Vagina (tissue), 2 donors: ENCODE data around the gene HAAO. TPM values are rescaled to one million over a fixed set of nuclear protein-coding genes. Genes with fewer than 3 reads are reported as not detected.
A peak's percentile ranks its signal among the peaks of the same experiment; 100 is the strongest.

ENCODE experiments used
- DNase-seq, 2 donors: peaks; one replicate each; pipeline ENCODE4 v3.0.0-alpha.2; 2017; ENCODE audit errors: extremely low spot score in 2 of 2
- H3K27ac ChIP-seq: fragments of 200-600 bp; sonication (generic); one replicate; pipeline ENCODE4 v1.5.1; 2019
- H3K27me3 ChIP-seq: fragments of 200-600 bp; sonication (generic); one replicate; pipeline ENCODE4 v1.5.1; 2019
- H3K36me3 ChIP-seq, 2 donors: fragments of 200-600 bp; sonication (generic); one replicate each; pipeline ENCODE4 v1.5.1; 2017 to 2019
- H3K4me1 ChIP-seq: fragments of 200-600 bp; sonication (generic); one replicate; pipeline ENCODE4 v1.5.1; 2019
- H3K4me3 ChIP-seq, 2 donors: fragments of 200-600 bp; sonication (generic); 1 replicate in 1 of 2; 2 replicates in 1 of 2; pipeline ENCODE4 v1.5.1; 2016 to 2019
- H3K9me3 ChIP-seq: fragments of 200-600 bp; sonication (generic); one replicate; pipeline ENCODE4 v1.5.1; 2019
- CTCF ChIP-seq, 3 experiments: fragments of 450-650 bp in 2 of 3; fragments of 200-600 bp in 1 of 3; sonication (generic) in 1 of 3; IDR thresholded peaks; one replicate each; pipeline ENCODE4 v1.5.1; 2017 to 2019; ENCODE audit warnings: antibody characterized with exemption in 3 of 3, mild to moderate bottlenecking in 2 of 3, moderate library complexity in 2 of 3
- POLR2A ChIP-seq, 2 donors: fragments of 450-650 bp; IDR thresholded peaks; one replicate each; pipeline ENCODE4 v1.6.1; 2017; ENCODE audit warnings: antibody characterized with exemption in 2 of 2, mild to moderate bottlenecking in 2 of 2, moderate library complexity in 2 of 2
- POLR2AphosphoS5 ChIP-seq, 2 donors: sonication (generic); formaldehyde crosslinking; IDR thresholded peaks; one replicate each; pipeline ENCODE4 v1.9.0; 2017; ENCODE audit warnings: antibody characterized with exemption in 2 of 2, mild to moderate bottlenecking in 2 of 2, low read depth in 1 of 2; ENCODE audit not compliant: insufficient read depth in 1 of 2
- intact Hi-C: fragments of 100-400 bp; cut with DNase I; formaldehyde crosslinking; loops from one replicate; pipeline ENCODE4 v1.15.1; 2023
- total RNA-seq: library from RNA; depleted of rRNA; stranded (reverse); fragments of >200 nt; gene quantifications from one replicate; pipeline ENCODE4 v1.2.3, GENCODE V29; 2016

HAAO gene
- total RNA-seq, 1 donor from 2014 or later: 5.9 TPM

GRCh38 chr2:42752314-42752713, 40.1 kb downstream of the HAAO start:
- no peaks in the 10 kb centered on the region for H3K9me3 ChIP-seq
- no peak for TF ChIP-seq POLR2A (IDR thresholded peaks at IDR 0.05)
- no peak for TF ChIP-seq POLR2AphosphoS5 (IDR thresholded peaks at IDR 0.05; ENCODE audit: insufficient read depth in 1 of 2, low read depth in 1 of 2)
- TF ChIP-seq CTCF (IDR thresholded peaks at IDR 0.05): no peak
- no peak for DNase-seq
- H3K4me3 ChIP-seq: no peak overlapping the region
- no peak overlapping the region for H3K27ac ChIP-seq
- H3K4me1 ChIP-seq: peaks cover 15% of the 10 kb centered on the region
- no peaks in the 10 kb centered on the region for H3K27me3 ChIP-seq
- intact Hi-C loops: no loop called here
- H3K36me3 ChIP-seq: no peaks in the 10 kb centered on the region

- Histone ChIP-seq H3K36me3 (no peaks in the 10 kb centered on the region), H3K4me1 (peaks cover 9% of the 10 kb centered on the region), H3K27ac (no peak overlapping the region), H3K9me3 (no peaks in the 10 kb centered on the region), H3K27me3 (no peaks in the 10 kb centered on the region), H3K4me3 (no peak overlapping the region)
- TF ChIP-seq POLR2A (IDR thresholded peaks at IDR 0.05) (no peak), CTCF (IDR thresholded peaks at IDR 0.05) (no peak), POLR2AphosphoS5 (IDR thresholded peaks at IDR 0.05; ENCODE audit: insufficient read depth in 1 of 2, low read depth in 1 of 2) (no peak)
- intact Hi-C loops: no loop called here
- DNase-seq: peak in 1 of 2 donors; percentile 40
These were observed 43.5 kb downstream of the HAAO start for GRCh38 chr2:42748840-42749239.

DNA sequence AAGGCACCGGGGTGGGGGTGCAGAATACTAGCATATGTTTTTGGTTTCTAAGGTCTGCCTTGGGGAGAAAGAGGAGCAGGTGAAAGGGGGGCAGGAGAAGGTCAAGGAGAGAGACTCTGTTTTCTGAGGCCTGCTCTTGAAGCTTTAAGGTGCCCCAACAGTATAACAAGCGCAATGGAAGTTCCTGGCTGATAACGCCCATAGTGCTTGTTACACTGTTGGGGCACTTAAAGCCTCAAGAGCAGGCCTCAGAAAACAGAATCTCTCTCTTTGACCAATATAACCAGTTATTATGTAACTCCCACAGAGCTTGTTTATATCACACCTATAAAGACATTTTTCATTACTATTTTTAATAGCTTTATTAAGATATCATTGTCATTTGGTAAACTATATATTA, 45.0 kb downstream of the HAAO start:
- no peaks in the 10 kb centered on the region for H3K9me3 ChIP-seq
- no peak for TF ChIP-seq CTCF (IDR thresholded peaks at IDR 0.05)
- no peaks in the 10 kb centered on the region for H3K4me1 ChIP-seq
- H3K4me3 ChIP-seq: no peak overlapping the region
- intact Hi-C loops: no loop called here
- H3K27me3 ChIP-seq: no peaks in the 10 kb centered on the region
- DNase-seq: no peak
- H3K36me3 ChIP-seq: no peaks in the 10 kb centered on the region
- no peak overlapping the region for H3K27ac ChIP-seq

DNA sequence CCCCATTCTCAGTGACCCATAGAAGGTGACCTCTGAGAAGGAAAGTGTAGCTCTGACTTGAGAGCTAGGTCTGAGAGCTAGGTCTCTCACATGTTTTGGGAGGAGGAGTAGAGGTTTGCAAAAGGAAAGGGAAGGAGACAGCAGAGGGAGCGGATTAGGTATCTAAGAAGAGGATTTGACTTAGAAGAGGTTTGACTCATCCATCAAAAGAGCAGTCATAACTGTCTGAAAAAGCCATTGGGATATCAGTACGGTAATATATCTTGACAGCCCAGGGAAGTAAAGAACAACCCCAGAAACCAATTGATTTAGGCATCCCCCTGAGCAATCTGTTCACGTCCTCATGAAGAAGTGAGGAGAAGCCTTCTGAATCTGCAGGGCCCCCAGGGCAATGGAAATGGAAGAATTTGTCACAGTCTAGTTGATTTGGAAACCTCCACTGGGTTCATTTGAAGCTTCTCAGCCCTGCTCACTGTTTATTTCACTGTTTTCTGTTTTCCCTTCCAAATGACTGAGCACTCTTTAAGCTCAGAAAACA, 47.8 kb downstream of the HAAO start:
- H3K27ac ChIP-seq: no peak overlapping the region
- H3K9me3 ChIP-seq: no peaks in the 10 kb centered on the region
- no peaks in the 10 kb centered on the region for H3K27me3 ChIP-seq
- DNase-seq: no peak
- no peaks in the 10 kb centered on the region for H3K4me1 ChIP-seq
- intact Hi-C loops: no loop called here
- H3K36me3 ChIP-seq: peaks cover 0 to 3% of the 10 kb centered on the region in 2 donors
- H3K4me3 ChIP-seq: no peak overlapping the region
- no peak for TF ChIP-seq POLR2A (IDR thresholded peaks at IDR 0.05)
- no peak for TF ChIP-seq CTCF (IDR thresholded peaks at IDR 0.05)
- no peak for TF ChIP-seq POLR2AphosphoS5 (IDR thresholded peaks at IDR 0.05; ENCODE audit: insufficient read depth in 1 of 2, low read depth in 1 of 2)

- no peak for TF ChIP-seq CTCF (IDR thresholded peaks at IDR 0.05)
- TF ChIP-seq POLR2AphosphoS5 (IDR thresholded peaks at IDR 0.05; ENCODE audit: insufficient read depth in 1 of 2, low read depth in 1 of 2): no peak
- no peak for TF ChIP-seq POLR2A (IDR thresholded peaks at IDR 0.05)
- peaks cover 0 to 3% of the 10 kb centered on the region in 2 donors for H3K36me3 ChIP-seq
- DNase-seq: no peak
- intact Hi-C loops: no loop called here
- no peaks in the 10 kb centered on the region for H3K9me3 ChIP-seq
- no peak overlapping the region for H3K4me3 ChIP-seq
- H3K27ac ChIP-seq: no peak overlapping the region
- no peaks in the 10 kb centered on the region for H3K4me1 ChIP-seq
- H3K27me3 ChIP-seq: no peaks in the 10 kb centered on the region
These were observed 48.8 kb downstream of the HAAO start for GRCh38 chr2:42743659-42743990.
